HS-27A (cell line): ENCODE results near the gene HOXB2.
"Not testable (repeated sequence)": the region's sequence is repeated elsewhere in the genome, so short reads cannot be mapped to it uniquely, and the experiment has no call there.

Experiments used
- DNase-seq: peaks from one replicate; pipeline ENCODE4 v3.0.0-alpha.2; 2012; ENCODE audit warnings: low read depth, missing footprints

Gene HOXB2

DNA sequence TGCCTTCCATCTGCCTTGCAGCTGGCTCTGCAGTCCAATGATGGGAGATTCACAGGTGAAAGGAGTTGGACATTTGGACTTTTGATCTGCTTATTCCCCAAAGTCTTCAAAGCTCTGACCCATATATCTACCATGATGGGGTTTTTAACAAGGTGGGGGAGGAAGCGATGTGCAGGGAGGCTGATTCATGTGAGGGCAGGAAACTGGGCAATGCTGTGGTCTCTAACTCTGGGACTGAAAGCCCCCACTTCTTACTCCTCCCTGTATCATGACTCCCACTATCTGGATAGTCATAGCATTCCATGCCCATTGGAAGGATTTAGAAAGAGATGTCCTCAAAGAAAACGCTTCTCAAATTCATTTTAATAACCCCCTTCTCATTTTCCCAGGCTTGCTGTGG lies 30.4 kb downstream of the HOXB2 start:
- no peak for DNase-seq

DNA sequence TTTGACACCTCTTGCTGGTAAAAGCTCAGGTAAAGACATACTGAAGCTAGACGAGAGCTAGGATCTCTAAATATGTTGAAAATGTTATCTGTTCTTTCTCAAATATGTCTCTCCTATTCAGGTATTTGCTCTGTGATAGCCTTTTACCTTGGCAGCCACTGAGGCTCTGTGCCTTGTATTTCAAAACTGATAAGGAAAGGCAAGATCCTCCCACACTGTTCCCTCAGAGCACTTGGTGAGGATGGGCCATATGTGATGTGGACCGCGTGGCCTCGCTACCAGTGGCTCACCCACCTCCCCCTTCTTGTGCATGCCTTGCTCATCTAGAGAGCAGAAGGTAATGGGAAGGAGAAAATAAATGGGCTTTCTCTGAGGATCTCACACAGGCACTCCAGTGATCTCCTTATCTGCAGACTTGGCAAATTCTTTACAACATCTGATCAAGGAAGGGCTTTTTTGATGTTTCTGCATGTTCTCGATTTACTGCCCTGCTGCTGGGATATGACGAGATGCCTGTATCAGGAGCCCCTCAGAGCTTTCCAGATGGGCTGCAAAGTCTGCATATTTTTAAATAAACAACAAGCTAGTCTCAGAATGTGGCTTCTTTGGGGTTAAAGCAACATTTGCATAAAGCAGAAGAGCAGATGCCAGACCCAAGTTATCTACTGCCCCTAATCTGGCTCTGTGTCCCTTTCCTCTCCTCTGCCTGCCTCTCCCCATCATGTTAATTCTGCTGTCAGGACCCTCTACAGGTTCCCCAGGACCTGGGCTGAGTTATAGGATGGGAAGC lies 31.0 kb downstream of the HOXB2 start:
- no peak for DNase-seq

DNA sequence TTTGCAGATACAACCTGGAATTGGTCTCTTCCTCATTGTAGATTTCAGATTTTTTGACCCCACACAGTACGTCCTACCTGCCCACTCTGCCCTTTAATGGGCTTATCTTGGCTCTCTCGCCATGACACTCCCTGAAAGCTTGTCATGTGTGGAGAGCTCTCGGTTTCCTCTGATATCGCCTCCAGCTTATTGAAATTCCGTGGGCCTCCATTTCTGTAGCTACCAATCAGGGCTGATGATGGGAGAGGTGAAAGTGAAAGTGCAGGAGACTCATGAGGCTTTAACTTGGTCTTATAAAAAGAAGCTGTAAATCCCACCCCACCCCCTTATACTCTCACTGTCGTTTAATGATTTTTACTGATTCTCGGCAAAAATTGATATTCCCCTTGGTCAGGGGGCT lies 31.8 kb downstream of the HOXB2 start:
- DNase-seq = no peak

DNA sequence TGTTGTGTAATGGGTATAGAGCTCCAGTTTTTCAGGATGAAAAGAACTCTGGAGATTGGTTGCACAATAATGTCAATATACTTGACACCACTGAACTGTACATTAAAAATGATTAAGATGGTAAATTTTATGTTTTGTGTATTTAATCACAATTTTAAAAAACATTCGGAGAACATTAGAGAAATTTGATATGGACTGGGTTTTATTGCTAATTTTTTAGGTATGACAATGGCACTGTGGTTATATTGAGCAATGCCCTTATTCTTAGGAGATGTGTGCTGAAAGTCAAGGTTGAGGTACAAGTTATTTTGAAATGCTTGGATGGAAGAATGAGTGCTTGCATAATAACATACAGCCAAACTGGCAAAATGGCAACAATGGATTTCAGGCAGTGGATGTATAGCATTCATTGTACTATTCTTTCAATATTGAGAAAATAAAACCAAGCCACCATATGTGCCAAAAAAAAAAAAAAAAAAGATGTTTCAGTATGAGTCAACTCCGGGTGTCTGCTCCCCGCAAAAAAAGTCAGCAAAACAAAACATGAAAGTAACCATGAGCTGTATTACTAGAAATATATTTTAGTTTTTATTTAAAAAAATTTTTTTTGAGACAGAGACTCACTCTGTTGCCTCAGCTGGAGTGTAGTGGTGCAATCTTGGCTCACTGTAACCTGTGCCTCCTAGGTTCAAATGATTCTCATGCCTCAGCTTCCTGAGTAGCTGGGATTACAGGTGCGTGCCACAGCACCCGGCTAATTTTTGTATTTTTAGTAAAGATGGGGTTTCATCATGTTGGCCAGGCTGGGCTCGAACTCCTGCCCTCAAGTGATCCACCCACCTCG lies 33.9 kb downstream of the HOXB2 start:
- DNase-seq = no peak

DNA sequence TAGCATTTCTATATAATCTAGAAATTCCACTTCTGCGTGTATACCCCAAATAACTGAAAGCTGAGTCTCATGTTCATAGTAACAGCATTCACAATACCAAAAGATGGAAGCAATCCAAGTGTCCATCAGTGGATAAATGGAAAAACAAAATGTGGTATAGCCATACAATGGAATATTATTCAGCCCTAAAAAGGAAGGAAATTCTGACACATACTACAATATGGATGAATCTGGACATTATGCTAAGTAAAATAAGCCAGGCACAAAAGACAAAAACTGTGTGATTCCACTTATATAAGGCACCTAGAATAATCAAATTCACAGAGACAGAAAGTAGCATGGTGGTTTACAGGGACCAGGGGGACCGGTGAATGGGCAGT lies 34.5 kb downstream of the HOXB2 start:
- no peak for DNase-seq

DNA sequence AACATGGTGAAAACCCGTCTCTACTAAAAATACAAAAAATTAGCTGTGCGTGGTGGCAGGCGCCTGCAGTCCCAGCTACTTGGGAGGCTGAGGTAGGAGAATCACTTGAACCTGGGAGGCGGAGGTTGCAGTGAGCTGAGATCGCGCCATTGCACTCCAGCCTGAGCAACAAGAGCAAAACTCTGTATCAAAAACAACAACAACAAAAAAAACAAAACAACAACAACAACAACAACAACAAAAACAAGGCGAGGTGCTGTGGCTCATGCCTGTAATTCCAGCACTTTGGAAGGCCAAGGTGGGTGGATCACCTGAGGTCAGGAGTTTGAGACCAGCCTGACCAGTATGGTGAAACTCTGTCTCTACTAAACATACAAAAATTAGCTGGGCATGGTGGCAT lies 35.2 kb downstream of the HOXB2 start:
- not testable (repeated sequence) for DNase-seq

DNA sequence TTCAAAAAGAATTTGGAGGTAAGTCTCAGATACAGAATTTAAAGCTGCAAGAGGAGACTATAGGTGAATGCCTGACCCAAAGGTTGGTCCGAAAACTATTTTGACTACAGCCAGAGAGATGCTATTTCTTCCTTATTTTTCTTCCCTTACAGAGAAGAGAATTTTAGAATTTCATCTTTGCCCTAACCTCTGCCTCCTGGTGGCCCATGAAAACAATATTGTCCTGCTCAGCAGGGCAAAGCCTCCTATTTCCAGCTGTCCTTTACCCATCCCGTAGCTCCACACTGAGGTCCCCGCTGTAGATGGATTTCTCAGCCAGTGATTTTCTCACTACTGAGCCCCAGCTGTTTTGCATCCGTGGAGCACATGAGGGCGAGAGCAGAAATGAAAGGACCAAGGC lies 38.7 kb downstream of the HOXB2 start:
- DNase-seq = no peak

DNA sequence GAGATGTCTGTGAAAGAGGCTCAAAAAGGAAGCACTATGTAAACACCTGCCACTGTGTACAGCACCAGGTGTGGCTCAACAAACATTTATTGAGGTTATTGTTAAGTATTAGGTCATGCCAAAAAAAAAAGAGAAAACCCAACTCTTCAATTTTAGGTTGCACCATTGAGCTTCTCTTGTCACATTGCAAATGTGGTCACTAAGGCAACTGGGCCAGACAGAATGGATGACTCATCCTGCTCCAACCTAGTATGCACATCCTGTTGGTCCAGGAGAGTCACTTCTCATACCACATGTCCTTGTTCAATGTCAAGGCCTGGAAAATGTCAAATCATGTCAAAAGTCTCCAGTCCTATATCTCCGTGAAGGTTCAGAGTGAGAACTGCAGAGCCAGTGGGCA lies 39.1 kb downstream of the HOXB2 start:
- no peak for DNase-seq

DNA sequence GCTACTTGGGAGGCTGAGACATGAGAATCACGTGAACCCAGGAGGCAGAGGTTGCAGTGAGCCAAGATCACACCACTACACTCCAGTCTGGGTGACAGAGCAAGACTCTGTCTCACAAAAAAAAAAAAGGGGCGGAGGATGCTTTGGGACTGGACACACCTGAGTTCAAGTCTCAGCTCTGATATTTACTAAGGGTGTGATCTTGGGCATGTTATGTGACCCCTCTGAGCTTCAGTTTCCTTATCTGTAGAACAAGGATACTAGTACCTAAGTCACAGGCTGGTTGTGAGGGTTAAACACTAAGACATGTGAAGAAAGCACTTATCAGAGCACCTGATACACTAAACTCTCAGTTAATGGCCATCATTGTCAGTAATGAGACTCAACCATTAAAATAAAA lies 40.0 kb downstream of the HOXB2 start:
- DNase-seq = no peak

DNA sequence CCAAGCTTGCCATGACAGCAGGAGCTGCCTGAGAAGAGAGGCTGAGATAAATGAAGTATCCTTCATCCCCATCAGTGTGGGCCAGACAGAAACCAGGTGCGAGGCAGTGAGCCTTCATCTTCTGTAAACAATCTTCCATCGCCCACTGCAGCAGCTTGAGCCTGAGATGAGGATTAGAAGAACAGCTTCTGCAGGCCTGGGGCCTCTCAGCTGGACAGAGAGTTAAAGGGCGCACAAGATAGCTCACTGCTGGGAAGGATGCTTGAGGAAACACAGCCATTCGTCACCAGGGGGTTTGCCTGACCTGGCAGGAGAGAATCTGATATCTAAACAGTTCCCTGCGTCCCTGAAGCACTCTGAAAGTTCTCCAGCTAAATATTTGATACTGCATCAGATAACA lies 41.2 kb downstream of the HOXB2 start:
- no peak for DNase-seq

DNA sequence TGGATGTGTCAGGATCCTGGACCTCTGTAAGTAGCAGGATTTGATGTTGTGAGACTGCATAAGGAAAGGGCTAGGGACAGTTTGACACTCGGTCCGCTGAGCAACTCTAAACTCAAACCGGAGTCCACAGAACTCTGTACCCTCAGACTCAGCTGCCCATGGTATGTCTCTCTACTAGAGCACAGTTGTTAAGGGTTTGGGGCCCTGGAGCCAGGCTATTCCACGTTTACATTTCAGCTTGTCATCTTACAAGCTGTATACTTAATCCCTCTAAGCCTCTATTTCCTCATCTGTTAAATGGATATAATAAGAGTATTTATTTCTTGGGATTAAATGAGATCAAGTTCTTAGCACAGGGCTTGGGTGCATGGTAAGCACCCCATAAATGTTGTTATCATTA lies 42.0 kb downstream of the HOXB2 start:
- no peak for DNase-seq

DNA sequence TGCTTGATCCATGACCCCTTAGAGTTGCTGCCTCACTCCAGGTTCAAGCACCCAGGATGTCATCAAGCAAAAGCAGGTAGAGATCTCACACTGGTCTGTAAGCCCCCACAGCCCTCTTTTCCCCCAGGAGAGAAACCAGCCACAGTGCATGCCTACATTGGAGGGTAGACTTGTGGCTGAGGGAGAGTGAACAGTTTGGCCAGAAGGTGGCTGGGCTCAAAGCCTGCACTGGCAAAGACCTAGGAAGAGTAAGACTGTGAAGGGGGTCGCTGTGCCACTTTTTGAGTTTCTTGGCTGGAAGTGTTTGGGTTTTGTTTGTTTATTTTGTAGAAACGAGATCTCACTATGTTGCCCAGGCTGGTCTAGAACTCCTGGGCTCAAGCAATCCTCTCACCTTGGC lies 42.6 kb downstream of the HOXB2 start:
- DNase-seq = no peak

DNA sequence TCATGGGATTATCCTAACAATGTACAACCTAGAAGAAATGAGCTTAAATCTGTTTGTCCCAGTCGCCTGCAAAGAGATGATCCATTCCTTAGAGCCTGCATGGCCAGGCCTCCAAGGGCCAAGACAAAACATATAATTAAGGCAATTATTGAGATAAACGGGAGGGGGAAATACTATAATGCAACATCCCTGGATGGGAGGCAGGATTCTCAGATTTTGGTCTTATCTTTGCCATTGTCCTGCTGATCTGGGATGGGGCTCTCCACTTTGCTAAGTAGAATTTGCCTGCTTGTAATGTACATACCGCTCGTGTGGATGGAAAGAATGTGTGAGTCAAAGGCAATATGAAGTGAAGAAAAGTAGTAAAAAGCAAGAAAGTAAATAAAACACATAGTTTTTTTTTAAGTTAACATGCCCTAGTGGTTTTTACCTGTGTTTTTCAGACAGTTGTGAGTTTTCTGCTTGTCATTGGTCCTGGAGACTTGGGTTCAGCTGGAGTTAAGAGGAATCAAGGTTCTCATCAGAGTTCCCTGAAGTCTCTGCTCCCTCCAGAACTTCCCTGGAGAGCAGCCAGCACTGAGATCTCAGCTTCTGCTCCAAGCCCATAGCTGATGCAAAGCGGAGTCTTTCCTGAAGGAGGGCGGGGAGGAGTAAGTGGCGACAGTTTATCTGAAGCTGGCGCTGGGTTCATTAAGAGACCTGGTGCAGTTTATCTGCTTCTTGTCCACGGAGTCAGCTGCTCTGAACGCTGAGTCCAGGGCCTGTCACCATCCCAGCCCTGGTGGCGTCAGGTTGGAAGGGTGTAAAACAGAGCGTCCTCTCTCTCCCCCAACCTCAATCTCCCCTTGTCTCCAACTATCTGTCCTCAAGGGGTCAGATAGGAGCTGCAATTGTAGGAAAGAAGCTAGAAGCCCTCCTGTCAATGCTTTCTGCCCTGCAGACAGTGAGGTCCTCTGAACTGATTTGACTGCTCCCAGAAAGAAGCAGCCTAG lies 44.2 kb downstream of the HOXB2 start:
- DNase-seq = no peak

DNA sequence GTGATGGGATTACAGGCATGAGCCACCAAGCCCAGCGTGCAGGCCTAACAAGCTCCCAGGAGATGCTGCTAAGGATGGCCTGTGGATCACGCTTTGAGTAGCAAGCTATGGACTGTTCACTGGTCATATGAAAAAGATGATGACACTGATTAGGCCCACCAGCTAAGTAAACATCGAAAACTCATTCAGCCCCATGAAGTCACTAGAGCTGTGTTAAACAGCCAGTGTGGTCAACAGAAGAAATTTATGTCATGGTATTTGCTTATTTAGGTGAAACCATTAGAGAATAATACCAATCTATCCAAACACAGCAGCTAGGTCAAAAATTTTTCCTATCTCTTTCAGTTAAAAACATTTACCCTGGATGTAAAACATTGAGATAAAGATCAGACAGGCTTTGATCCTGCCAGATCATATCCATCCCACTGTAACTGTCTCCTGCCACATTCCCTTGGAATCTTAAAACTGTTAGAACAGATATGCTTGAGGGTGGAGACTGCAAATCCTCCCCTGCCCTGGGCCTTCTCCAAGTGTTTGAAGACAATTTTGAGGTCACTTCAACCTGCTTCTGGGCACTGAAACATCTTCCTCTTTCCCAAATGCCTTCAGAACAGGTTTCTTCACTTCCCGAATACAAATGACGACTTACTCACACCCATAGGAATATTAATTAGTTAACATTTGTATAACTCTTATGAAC lies 45.0 kb downstream of the HOXB2 start:
- DNase-seq = no peak

DNA sequence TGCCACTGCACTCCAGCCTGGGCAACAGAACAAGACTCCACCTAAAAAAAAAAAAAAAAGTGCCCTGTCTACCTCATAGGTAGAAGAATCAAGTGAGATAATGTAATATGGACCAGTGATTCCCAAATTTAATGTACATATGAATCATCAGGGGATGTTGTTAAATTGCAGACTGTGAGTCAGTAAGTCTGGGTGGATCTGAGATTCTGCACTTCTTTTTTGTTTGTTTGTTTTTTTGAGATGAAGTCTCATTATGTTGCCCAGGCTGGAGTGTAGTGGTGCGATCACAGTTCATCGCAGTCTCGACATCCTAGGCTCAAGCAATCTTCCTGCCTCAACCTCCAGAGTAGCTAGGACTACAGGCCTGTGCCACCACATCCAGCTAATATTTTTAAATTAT lies 45.7 kb downstream of the HOXB2 start:
- DNase-seq = no peak

DNA sequence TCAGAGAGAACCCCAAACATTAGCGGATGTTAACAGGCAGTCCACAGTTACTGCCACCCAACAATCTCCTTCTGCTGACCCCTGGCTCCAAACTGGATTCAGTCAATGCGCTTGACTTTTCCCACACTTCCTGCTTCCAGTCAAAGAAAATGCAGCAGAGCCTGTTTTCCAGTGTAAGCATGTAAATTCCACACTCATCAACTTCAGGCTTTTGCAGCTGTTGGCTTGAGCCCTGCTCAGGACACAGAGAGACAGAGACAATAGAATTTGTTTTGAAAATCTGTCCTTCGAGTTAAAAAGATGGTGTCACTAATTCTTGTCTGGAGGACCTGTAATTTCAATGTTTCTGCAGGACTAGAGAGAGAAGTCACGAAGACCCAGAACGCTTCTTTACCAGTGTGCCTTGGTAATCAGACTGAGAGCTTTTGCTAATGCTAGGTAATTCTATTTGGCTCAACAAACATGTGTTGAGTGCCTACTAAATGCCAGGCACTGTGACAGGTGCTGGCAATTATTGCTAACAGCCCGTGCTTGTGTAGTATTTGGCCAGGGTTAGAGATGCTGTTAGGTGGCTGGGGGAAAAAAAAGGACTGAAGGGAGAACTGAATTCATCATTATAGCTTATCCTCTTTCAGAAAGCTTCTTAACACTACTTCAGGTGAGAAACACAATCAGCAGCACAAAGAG lies 46.6 kb downstream of the HOXB2 start:
- DNase-seq = no peak

DNA sequence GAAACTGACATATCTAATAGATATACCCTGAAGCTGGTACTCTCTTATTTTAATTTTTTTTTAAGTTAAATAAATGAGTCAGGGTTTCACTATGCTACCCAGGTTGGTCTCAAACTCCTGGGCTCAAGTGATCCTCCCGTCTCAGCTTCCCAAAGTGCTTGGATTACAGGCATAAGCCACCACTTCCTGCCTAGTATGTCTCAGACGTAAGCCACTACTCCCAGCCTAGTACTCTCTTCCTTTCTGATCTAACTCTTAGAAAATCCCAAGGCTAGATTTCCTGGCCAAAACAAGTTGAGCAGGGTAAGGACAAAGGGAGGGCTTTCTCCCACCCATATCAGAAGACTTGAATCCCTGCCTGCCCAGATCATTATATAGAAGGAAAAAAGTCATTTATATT lies 47.8 kb downstream of the HOXB2 start:
- no peak for DNase-seq

DNA sequence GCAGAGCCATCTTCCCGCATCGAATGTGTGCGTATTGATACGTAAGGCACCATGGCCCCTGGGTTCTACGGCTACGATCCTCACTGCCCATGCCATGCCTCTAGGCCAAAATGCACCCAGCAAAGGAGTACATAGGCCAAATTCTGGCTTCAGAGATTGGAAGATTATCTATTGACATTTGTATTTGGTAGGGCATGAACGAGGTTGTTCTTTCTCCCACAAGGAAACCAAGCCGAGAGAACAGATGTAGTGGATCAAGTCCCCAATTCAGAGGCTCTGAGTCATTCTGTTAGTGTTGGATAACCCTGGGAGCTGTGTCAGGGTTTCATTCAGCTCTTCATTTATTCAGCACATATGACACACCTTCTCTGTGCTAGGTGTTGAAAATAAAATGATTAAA lies 50.6 kb downstream of the HOXB2 start:
- no peak for DNase-seq
